Measurements from ENCODE around the gene SELENON.

GRCh38 chr1:25856856-25857255 is 56.9 kb downstream of the SELENON start:
- no peak for TF ChIP-seq YY1 (IDR thresholded peaks at IDR 0.05; ENCODE audit: low read depth)
- no peak for TF ChIP-seq TAF1 (IDR thresholded peaks at IDR 0.05; ENCODE audit: low read depth)
- TF ChIP-seq RAD21 (IDR thresholded peaks at IDR 0.05; ENCODE audit: low read depth) = no peak
- no peak for TF ChIP-seq FOXM1 (IDR thresholded peaks at IDR 0.05; ENCODE audit: borderline replicate concordance, low read depth)
- TF ChIP-seq ZBTB7A (IDR thresholded peaks at IDR 0.05; ENCODE audit: low read depth) = no peak
- no peak for TF ChIP-seq CREB1 (IDR thresholded peaks at IDR 0.05; ENCODE audit: low read depth)
- TF ChIP-seq MAX (IDR thresholded peaks at IDR 0.05) = no peak
- TF ChIP-seq EP300 (IDR thresholded peaks at IDR 0.05; ENCODE audit: borderline replicate concordance) = no peak
- TF ChIP-seq EGR1 (IDR thresholded peaks at IDR 0.05) = no peak
- no peak for TF ChIP-seq USF1 (IDR thresholded peaks at IDR 0.05)
